SK-N-MC (cell line): ENCODE results near the gene MPDZ.

Source experiments
- EZH2 ChIP-seq: fragments of 200-600 bp; sonication (generic); IDR thresholded peaks from one replicate; pipeline ENCODE4 v1.6.1; 2017; ENCODE audit warnings: antibody characterized with exemption
- FOXP2 ChIP-seq: optimal IDR thresholded peaks from 2 replicates; pipeline ENCODE3; 2011; ENCODE audit warnings: mild to moderate bottlenecking, moderate library complexity; ENCODE audit not compliant: insufficient read depth; ENCODE audit errors: extremely low read length, control extremely low read depth
- POLR2AphosphoS5 ChIP-seq: IDR thresholded peaks from 2 replicates; pipeline ENCODE4 v1.6.1; 2012; ENCODE audit warnings: mild to moderate bottlenecking, low read depth, low read length, borderline replicate concordance

GRCh38 chr9:13264788-13265187 is 14.7 kb downstream of the MPDZ start:
- no peak for TF ChIP-seq POLR2AphosphoS5
- no peak for TF ChIP-seq EZH2
- no peak for TF ChIP-seq FOXP2
